GM23338 (cell line): ENCODE data around the gene CLEC4G. TPM values are rescaled to one million over a fixed set of nuclear protein-coding genes. Genes with fewer than 3 reads are reported as not detected.

Experiments
- ATAC-seq: fragments of 200-7000 bp; cut with Tn5 transposase; 3 replicates; pipeline ENCODE4 v1.9.1; 2020
- DNase-seq: peaks from one replicate; pipeline ENCODE4 v3.0.0-alpha.2; 2015; ENCODE audit warnings: low spot score
- H2AFZ ChIP-seq: fragments of 200-600 bp; sonication (generic); 2 replicates; pipeline ENCODE4 v1.8.0; 2016; ENCODE audit warnings: antibody characterized with exemption, mild to moderate bottlenecking, moderate library complexity
- H3F3A ChIP-seq: fragments of 200-600 bp; sonication (generic); replicated peaks from 2 replicates; pipeline ENCODE4 v1.8.0; 2017; ENCODE audit warnings: antibody characterized with exemption, mixed run types, low read depth
- H3K27ac ChIP-seq: fragments of 200-600 bp; sonication (generic); 2 replicates; pipeline ENCODE4 v1.6.1; 2016; ENCODE audit warnings: low read depth
- H3K27me3 ChIP-seq: fragments of 200-600 bp; sonication (generic); 2 replicates; pipeline ENCODE4 v1.8.0; 2016; ENCODE audit warnings: mild to moderate bottlenecking, mixed run types, moderate library complexity; ENCODE audit not compliant: insufficient read depth
- H3K36me3 ChIP-seq: fragments of 200-600 bp; sonication (generic); 2 replicates; pipeline ENCODE4 v1.8.0; 2016; ENCODE audit warnings: mild to moderate bottlenecking; ENCODE audit not compliant: insufficient read depth
- H3K4me1 ChIP-seq: fragments of 200-600 bp; sonication (generic); 2 replicates; pipeline ENCODE4 v1.8.0; 2016; ENCODE audit warnings: mild to moderate bottlenecking, moderate library complexity; ENCODE audit not compliant: insufficient read depth
- H3K4me2 ChIP-seq: fragments of 200-600 bp; sonication (generic); 2 replicates; pipeline ENCODE4 v1.7.1; 2017; ENCODE audit warnings: mixed run types
- H3K4me3 ChIP-seq: fragments of 200-600 bp; sonication (generic); 2 replicates; pipeline ENCODE4 v1.6.1; 2016; ENCODE audit warnings: mixed run types
- H3K79me2 ChIP-seq: fragments of 200-600 bp; sonication (generic); replicated peaks from 2 replicates; pipeline ENCODE4 v1.8.0; 2017; ENCODE audit warnings: mild to moderate bottlenecking; ENCODE audit not compliant: insufficient read depth
- H3K9me2 ChIP-seq: fragments of 200-600 bp; sonication (generic); 2 replicates; pipeline ENCODE4 v1.8.0; 2017; ENCODE audit not compliant: insufficient read depth
- H4K20me1 ChIP-seq: fragments of 200-600 bp; sonication (generic); replicated peaks from 2 replicates; pipeline ENCODE4 v1.8.0; 2017; ENCODE audit warnings: mild to moderate bottlenecking; ENCODE audit not compliant: insufficient read depth
- H3K27ac Mint-ChIP-seq: 2 replicates; pipeline ENCODE4 v1.8.0; 2020; ENCODE audit warnings: inconsistent platforms, mild to moderate bottlenecking, moderate library complexity, mixed read lengths
- H3K27me3 Mint-ChIP-seq: 3 replicates; pipeline ENCODE4 v1.8.0; 2022; ENCODE audit warnings: low read depth, mild to moderate bottlenecking, moderate library complexity, mixed read lengths, inconsistent platforms; ENCODE audit not compliant: insufficient read depth, poor library complexity
- H3K36me3 Mint-ChIP-seq: 3 replicates; pipeline ENCODE4 v1.8.0; 2021; ENCODE audit warnings: low read depth, mild to moderate bottlenecking, inconsistent platforms, moderate library complexity, mixed read lengths
- H3K4me1 Mint-ChIP-seq: 3 replicates; pipeline ENCODE4 v1.8.0; 2020; ENCODE audit warnings: mild to moderate bottlenecking, inconsistent platforms, mixed read lengths
- H3K4me3 Mint-ChIP-seq: 3 replicates; pipeline ENCODE4 v1.8.0; 2021; ENCODE audit warnings: moderate library complexity, mild to moderate bottlenecking, inconsistent platforms, mixed read lengths
- H3K9me3 Mint-ChIP-seq: 3 replicates; pipeline ENCODE4 v1.8.0; 2020; ENCODE audit warnings: moderate library complexity, mild to moderate bottlenecking, inconsistent platforms, mixed read lengths
- EZH2 ChIP-seq: fragments of 200-600 bp; sonication (generic); IDR thresholded peaks from one replicate; pipeline ENCODE4 v1.8.0; 2017; ENCODE audit warnings: antibody characterized with exemption, mild to moderate bottlenecking, low read depth; ENCODE audit not compliant: unreplicated experiment
- EZH2phosphoT487 ChIP-seq: fragments of 200-600 bp; sonication (generic); IDR thresholded peaks from one replicate; pipeline ENCODE4 v1.8.1; 2018; ENCODE audit warnings: antibody characterized with exemption; ENCODE audit not compliant: unreplicated experiment
- JUNB ChIP-seq: IDR thresholded peaks from one replicate; pipeline ENCODE4 v1.6.1; 2016; ENCODE audit warnings: antibody characterized with exemption; ENCODE audit not compliant: unreplicated experiment
- NANOG ChIP-seq: IDR thresholded peaks from 2 replicates; pipeline ENCODE4 v1.6.1; 2016; ENCODE audit warnings: antibody characterized with exemption, borderline replicate concordance
- POLR2AphosphoS5 ChIP-seq: IDR thresholded peaks from 2 replicates; pipeline ENCODE4 v1.6.1; 2016; ENCODE audit warnings: antibody characterized with exemption, low read depth
- STAT1 ChIP-seq: IDR thresholded peaks from one replicate; pipeline ENCODE4 v1.6.1; 2016; ENCODE audit warnings: antibody characterized with exemption; ENCODE audit not compliant: unreplicated experiment
- ZNF114 ChIP-seq: fragments of 250-450 bp; sonication (Bioruptor Pico); IDR thresholded peaks from 2 replicates; pipeline ENCODE4 v1.5.0; 2020; ENCODE audit warnings: mild to moderate bottlenecking, moderate library complexity
- ZNF331 ChIP-seq: fragments of 250-450 bp; sonication (Bioruptor Pico); IDR thresholded peaks from 2 replicates; pipeline ENCODE4 v1.5.0; 2020; ENCODE audit warnings: low read depth, mild to moderate bottlenecking, moderate library complexity
- polyA plus RNA-seq: library from polyadenylated mRNA; unstranded; fragments of >200 nt; fragmentation: Nextera tagmentation; extraction: Ambion mirVana; gene quantifications from 2 replicates; pipeline ENCODE4 v1.2.1, GENCODE V29; 2016
- total RNA-seq: library from RNA; depleted of rRNA; stranded (reverse); fragments of >200 nt; shearing (Covaris generic); gene quantifications from 2 replicates; pipeline ENCODE4 v1.2.3, GENCODE V29; 2014
- TF ChIP-seq, protein P1 (sequence below): IDR thresholded peaks from 2 replicates; pipeline ENCODE4 v1.6.1; 2016; ENCODE audit warnings: antibody characterized with exemption
- TF ChIP-seq, protein P2 (sequence below), 2 experiments: fragments of 200-600 bp in 1 of 2; sonication (generic) in 1 of 2; conservative IDR thresholded peaks; 2 replicates each; pipeline versions ENCODE4 v1.5.1 to v1.6.1; 2016 to 2017; ENCODE audit warnings: antibody characterized with exemption in 2 of 2, low read depth in 2 of 2, mild to moderate bottlenecking in 2 of 2, moderate library complexity in 1 of 2
- TF ChIP-seq, protein P3 (sequence below): IDR thresholded peaks from one replicate; pipeline ENCODE4 v1.6.1; 2018; ENCODE audit warnings: antibody characterized with exemption; ENCODE audit not compliant: unreplicated experiment

CLEC4G gene
- total and polyA plus RNA-seq, 2 experiments from 2014 or later: 0.52 to 0.65 TPM

DNA sequence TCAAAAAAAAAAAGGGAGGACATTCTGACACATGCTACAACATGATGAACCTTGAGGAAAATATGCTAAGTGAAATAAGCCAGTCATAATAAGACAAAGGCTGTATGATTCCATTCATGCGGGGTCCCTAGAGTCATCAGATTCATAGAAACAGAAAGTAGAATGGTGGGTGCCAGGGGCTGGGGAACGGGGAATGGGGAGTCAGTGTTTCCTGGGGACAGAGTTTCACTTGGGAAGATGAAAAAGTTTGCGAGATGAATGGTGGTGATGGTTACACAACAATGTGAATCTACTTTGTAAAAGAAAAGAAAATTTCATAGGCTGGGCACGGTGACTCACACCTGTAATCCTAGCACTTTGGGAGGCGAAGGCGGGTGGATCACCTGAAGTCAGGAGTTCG lies 6.1 kb upstream of the CLEC4G start:
- H3K9me2 ChIP-seq: no peaks in the 10 kb centered on the region
- Mint-ChIP-seq H3K4me1 (peaks cover 4% of the 10 kb centered on the region; the same call in 2 of the 3 replicates), H3K27ac (no peak overlapping the region), H3K27me3 (no peaks in the 10 kb centered on the region), H3K4me3 (no peak overlapping the region), H3K9me3 (no peaks in the 10 kb centered on the region; the same call in 2 of the 3 replicates), H3K36me3 (no peaks in the 10 kb centered on the region)
- no peaks in the 10 kb centered on the region for H3K27me3 ChIP-seq
- DNase-seq: no peak
- ATAC-seq: no peak
- no peak overlapping the region for H3K4me3 ChIP-seq
- no peaks in the 10 kb centered on the region for H3K4me1 ChIP-seq
- H3F3A ChIP-seq: no peaks in the 10 kb centered on the region
- H2AFZ ChIP-seq: no peak overlapping the region
- H3K4me2 ChIP-seq: no peak overlapping the region
- no peaks in the 10 kb centered on the region for H3K36me3 ChIP-seq
- H4K20me1 ChIP-seq: no peaks in the 10 kb centered on the region
- TF ChIP-seq, protein P1, sequence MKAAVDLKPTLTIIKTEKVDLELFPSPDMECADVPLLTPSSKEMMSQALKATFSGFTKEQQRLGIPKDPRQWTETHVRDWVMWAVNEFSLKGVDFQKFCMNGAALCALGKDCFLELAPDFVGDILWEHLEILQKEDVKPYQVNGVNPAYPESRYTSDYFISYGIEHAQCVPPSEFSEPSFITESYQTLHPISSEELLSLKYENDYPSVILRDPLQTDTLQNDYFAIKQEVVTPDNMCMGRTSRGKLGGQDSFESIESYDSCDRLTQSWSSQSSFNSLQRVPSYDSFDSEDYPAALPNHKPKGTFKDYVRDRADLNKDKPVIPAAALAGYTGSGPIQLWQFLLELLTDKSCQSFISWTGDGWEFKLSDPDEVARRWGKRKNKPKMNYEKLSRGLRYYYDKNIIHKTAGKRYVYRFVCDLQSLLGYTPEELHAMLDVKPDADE: no peak
- TF ChIP-seq ZNF331 (CRISPR knock-in tag): no peak
- TF ChIP-seq STAT1: no peak
- no peak for TF ChIP-seq POLR2AphosphoS5
- no peak for TF ChIP-seq EZH2
- no peak for TF ChIP-seq NANOG
- no peaks in the 10 kb centered on the region for H3K79me2 ChIP-seq
- no peak overlapping the region for H3K27ac ChIP-seq

DNA sequence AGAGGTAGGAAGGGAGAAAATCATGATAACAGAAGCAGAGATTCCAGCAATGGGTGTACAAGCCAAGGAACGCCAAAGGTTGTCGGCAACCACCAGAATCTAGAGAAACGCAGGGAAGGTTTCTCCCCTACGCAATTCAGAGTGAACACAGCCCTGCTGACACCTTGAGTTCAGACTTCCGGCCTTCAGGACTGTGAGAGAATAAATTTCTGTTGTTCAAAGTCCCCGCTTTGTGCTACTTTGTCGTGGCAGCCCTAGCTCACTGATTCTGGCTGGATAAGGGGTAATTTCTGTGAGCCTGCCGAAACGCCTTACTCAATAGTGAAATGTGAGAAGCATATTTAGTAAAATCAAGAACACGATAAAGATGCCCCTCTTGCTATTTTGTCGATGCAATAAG lies 5.3 kb upstream of the CLEC4G start:
- H3K27me3 Mint-ChIP-seq: peaks cover under 1% of the 10 kb centered on the region
- TF ChIP-seq POLR2AphosphoS5 (no peak), STAT1 (no peak), ZNF331 (CRISPR knock-in tag) (no peak), EZH2phosphoT487 (no peak), ZNF114 (CRISPR knock-in tag) (no peak), JUNB (no peak)
- TF ChIP-seq, protein P2, sequence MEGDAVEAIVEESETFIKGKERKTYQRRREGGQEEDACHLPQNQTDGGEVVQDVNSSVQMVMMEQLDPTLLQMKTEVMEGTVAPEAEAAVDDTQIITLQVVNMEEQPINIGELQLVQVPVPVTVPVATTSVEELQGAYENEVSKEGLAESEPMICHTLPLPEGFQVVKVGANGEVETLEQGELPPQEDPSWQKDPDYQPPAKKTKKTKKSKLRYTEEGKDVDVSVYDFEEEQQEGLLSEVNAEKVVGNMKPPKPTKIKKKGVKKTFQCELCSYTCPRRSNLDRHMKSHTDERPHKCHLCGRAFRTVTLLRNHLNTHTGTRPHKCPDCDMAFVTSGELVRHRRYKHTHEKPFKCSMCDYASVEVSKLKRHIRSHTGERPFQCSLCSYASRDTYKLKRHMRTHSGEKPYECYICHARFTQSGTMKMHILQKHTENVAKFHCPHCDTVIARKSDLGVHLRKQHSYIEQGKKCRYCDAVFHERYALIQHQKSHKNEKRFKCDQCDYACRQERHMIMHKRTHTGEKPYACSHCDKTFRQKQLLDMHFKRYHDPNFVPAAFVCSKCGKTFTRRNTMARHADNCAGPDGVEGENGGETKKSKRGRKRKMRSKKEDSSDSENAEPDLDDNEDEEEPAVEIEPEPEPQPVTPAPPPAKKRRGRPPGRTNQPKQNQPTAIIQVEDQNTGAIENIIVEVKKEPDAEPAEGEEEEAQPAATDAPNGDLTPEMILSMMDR (conservative IDR thresholded peaks at IDR 0.05; ENCODE audit: low read depth in 2 of 2): no peak
- TF ChIP-seq, protein P1: no peak
- TF ChIP-seq, protein P3, sequence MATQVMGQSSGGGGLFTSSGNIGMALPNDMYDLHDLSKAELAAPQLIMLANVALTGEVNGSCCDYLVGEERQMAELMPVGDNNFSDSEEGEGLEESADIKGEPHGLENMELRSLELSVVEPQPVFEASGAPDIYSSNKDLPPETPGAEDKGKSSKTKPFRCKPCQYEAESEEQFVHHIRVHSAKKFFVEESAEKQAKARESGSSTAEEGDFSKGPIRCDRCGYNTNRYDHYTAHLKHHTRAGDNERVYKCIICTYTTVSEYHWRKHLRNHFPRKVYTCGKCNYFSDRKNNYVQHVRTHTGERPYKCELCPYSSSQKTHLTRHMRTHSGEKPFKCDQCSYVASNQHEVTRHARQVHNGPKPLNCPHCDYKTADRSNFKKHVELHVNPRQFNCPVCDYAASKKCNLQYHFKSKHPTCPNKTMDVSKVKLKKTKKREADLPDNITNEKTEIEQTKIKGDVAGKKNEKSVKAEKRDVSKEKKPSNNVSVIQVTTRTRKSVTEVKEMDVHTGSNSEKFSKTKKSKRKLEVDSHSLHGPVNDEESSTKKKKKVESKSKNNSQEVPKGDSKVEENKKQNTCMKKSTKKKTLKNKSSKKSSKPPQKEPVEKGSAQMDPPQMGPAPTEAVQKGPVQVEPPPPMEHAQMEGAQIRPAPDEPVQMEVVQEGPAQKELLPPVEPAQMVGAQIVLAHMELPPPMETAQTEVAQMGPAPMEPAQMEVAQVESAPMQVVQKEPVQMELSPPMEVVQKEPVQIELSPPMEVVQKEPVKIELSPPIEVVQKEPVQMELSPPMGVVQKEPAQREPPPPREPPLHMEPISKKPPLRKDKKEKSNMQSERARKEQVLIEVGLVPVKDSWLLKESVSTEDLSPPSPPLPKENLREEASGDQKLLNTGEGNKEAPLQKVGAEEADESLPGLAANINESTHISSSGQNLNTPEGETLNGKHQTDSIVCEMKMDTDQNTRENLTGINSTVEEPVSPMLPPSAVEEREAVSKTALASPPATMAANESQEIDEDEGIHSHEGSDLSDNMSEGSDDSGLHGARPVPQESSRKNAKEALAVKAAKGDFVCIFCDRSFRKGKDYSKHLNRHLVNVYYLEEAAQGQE: no peak

More for the DNA sequence above, 5.3 kb upstream of the CLEC4G start:
- Histone ChIP-seq H3K4me3 (no peak overlapping the region), H2AFZ (peak overlapping the region; percentile 56; the same call in 1 of the 2 replicates), H3F3A (no peaks in the 10 kb centered on the region), H3K9me2 (no peaks in the 10 kb centered on the region), H3K27me3 (peaks cover 4% of the 10 kb centered on the region; the same call in 1 of the 2 replicates), H3K4me2 (no peak overlapping the region), H3K4me1 (no peaks in the 10 kb centered on the region), H3K79me2 (no peaks in the 10 kb centered on the region), H3K27ac (no peak overlapping the region), H4K20me1 (no peaks in the 10 kb centered on the region), H3K36me3 (no peaks in the 10 kb centered on the region)
- no peaks in the 10 kb centered on the region; the same call in 2 of the 3 replicates for H3K9me3 Mint-ChIP-seq
- H3K4me3 Mint-ChIP-seq: no peak overlapping the region
- DNase-seq (peak; percentile 23), ATAC-seq (no peak)
- H3K4me1 Mint-ChIP-seq: peaks cover 4% of the 10 kb centered on the region; the same call in 1 of the 3 replicates
- H3K36me3 Mint-ChIP-seq: no peaks in the 10 kb centered on the region
- no peak overlapping the region for H3K27ac Mint-ChIP-seq
